Stomach smooth muscle (tissue), 2 donors: ENCODE measurements around the gene WDR91.

Experiments used
- H3K27ac ChIP-seq: one replicate; pipeline ENCODE4 v1.7.0; 2013; ENCODE audit warnings: mild to moderate bottlenecking, low read length, inconsistent platforms
- H3K27me3 ChIP-seq, 2 donors: one replicate each; pipeline ENCODE4 v1.7.0; 2013; ENCODE audit warnings: low read length in 2 of 2; ENCODE audit not compliant: insufficient read depth in 2 of 2, control insufficient read depth in 1 of 2
- H3K36me3 ChIP-seq, 2 donors: one replicate each; pipeline ENCODE4 v1.7.0; 2013; ENCODE audit warnings: low read length in 2 of 2; ENCODE audit not compliant: control insufficient read depth in 2 of 2, insufficient read depth in 2 of 2
- H3K4me1 ChIP-seq: one replicate; pipeline ENCODE4 v1.7.0; 2013; ENCODE audit warnings: low read length; ENCODE audit not compliant: control insufficient read depth, insufficient read depth
- H3K4me3 ChIP-seq, 2 donors: one replicate each; pipeline ENCODE4 v1.7.0; 2013; ENCODE audit warnings: low read length in 2 of 2
- H3K9ac ChIP-seq, 2 donors: one replicate each; pipeline ENCODE4 v1.7.0; 2013; ENCODE audit warnings: low read length in 2 of 2, mild to moderate bottlenecking in 1 of 2
- H3K9me3 ChIP-seq, 2 donors: one replicate each; pipeline ENCODE4 v1.7.0; 2013; ENCODE audit warnings: low read length in 2 of 2; ENCODE audit not compliant: control insufficient read depth in 2 of 2
- donor health status: healthy.
- donor health status: Pancreatic carcinoma.

WDR91 gene

DNA sequence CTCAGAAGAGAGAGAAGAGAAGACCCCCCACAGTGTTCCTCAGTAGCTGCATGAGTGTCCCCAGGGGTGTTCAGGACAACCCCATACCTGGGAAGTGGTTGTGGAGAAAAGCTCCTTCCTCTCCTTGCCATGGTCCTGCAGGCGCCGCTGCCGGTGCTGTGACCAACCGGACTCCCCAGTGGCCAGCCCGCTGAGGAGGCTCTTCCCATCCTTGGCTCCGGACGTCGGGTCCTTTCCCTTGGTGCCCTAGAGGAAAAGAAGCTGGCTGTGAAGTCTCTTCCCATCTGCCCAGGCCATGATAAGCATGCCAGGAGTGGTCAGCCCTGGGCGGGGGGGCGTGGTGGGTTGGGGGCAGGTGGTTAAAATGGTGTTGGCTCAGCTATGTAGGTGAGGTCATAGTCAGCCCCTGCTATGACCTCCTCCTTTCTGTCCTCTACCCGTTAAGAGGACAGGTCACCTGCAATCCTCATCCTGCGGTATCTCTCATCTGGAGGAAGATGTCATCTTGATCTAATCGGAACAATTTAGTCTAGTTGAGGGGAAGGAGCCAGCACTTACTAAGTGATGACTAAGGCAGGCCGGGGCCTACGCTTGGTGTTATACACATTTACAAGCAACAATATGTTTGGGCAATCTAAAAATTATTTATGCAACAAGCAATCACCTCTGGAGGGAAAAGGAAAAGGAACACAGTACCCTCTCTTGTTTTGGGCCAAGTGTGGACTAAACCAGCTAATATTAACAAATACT is 13.2 kb downstream of the WDR91 start:
- Histone ChIP-seq H3K9ac (no peak overlapping the region), H3K4me3 (no peak overlapping the region), H3K27me3 (no peaks in the 10 kb centered on the region), H3K9me3 (no peaks in the 10 kb centered on the region), H3K4me1 (peaks cover 9% of the 10 kb centered on the region), H3K27ac (no peak overlapping the region), H3K36me3 (peaks cover 30 to 55% of the 10 kb centered on the region in 2 donors)

DNA sequence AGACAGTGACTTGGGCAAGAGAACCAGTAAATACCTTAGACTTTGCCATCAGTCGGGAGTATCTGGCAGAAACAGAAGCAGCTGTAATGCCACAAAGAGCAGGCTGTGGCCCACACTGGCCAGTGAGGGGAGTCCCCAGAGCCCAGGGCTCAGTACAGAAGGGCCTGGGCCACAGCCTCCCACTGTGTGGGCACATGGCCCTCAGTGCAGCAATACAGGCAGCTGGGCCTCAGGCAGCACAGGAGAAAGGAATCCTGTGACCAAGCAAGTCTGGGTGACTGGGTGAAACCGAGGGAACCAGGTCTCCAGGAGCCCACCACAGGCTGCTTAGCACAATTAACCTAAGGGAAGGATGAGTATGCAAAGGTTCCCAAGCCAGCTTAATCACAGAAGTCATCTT is 14.0 kb downstream of the WDR91 start:
- no peaks in the 10 kb centered on the region for H3K9me3 ChIP-seq
- no peak overlapping the region for H3K27ac ChIP-seq
- peaks cover 9% of the 10 kb centered on the region for H3K4me1 ChIP-seq
- H3K27me3 ChIP-seq, result no peaks in the 10 kb centered on the region
- no peak overlapping the region for H3K9ac ChIP-seq
- H3K4me3 ChIP-seq, result no peak overlapping the region
- peaks cover 37 to 58% of the 10 kb centered on the region in 2 donors for H3K36me3 ChIP-seq

DNA sequence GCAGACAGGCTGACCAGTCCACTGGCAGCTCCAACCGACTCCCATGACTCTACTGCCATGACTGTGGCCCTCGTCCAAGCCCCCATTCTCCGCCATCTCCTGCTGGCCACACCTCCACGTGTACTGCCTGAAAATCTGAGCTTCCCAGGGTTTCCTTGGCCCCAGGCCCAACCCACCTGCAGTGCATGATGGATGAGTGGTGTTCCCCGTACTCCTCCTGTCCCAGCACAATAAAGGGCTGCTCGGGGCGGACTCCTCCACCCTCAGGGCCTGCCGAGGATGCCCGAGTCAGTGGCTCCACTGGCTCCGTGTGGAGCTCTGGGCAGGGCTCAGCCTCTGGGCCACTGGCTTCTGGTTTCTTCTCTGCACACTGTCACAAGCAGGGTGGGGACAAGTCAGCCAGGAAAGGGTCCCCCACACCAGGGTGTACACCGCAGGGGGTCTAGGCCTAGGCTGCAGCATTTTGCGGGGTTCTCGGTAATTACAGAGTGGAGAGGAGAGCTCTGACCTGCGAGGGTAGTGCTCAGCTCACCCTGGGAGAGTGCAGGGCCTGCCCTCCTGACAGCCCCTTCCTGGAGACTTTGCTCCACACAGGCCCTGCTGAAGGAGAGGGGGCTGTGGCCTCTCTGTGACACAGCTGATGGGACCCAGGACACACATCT is 15.2 kb downstream of the WDR91 start:
- Histone ChIP-seq H3K36me3 (peaks cover 35 to 51% of the 10 kb centered on the region in 2 donors), H3K27me3 (no peaks in the 10 kb centered on the region), H3K4me3 (no peak overlapping the region), H3K9ac (no peak overlapping the region), H3K4me1 (peaks cover 9% of the 10 kb centered on the region), H3K9me3 (no peaks in the 10 kb centered on the region), H3K27ac (no peak overlapping the region)

- peaks cover 9% of the 10 kb centered on the region for H3K4me1 ChIP-seq
- H3K9ac ChIP-seq, result no peak overlapping the region
- H3K36me3 ChIP-seq, result peaks cover 31 to 43% of the 10 kb centered on the region in 2 donors
- H3K27ac ChIP-seq, result no peak overlapping the region
- no peaks in the 10 kb centered on the region for H3K27me3 ChIP-seq
- H3K4me3 ChIP-seq, result no peak overlapping the region
- H3K9me3 ChIP-seq, result no peaks in the 10 kb centered on the region
Observed at GRCh38 chr7:135195156-135195555, 16.2 kb downstream of the WDR91 start.

GRCh38 chr7:135194494-135195095 is 16.7 kb downstream of the WDR91 start:
- no peaks in the 10 kb centered on the region for H3K27me3 ChIP-seq
- no peaks in the 10 kb centered on the region for H3K9me3 ChIP-seq
- H3K9ac ChIP-seq, result no peak overlapping the region
- no peak overlapping the region for H3K4me3 ChIP-seq
- peaks cover 31 to 44% of the 10 kb centered on the region in 2 donors for H3K36me3 ChIP-seq
- H3K4me1 ChIP-seq, result peaks cover 9% of the 10 kb centered on the region
- no peak overlapping the region for H3K27ac ChIP-seq

DNA sequence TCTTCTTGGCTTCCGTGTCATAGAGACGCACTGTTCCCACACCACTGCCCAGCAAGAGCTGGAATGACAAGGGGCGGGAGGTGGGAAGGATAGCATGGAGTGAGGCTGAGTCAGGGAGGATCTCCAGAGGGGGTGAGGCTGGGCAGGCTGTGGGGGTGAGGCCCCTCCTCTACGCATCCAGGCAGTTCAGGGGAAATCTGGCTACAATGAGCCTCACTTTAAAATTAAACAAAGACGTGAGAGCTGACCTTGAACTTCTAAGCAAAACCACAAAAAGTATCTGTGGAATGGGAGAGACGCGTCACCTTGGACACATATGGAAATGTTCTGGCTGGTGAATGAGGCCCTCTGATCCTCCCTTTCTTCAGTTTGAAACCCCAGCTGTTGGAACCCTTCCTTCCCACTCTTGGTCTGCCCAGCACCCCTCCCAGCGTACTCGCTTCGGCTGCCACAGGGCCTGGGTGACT is 17.7 kb downstream of the WDR91 start:
- H3K36me3 ChIP-seq, result peaks cover 32 to 48% of the 10 kb centered on the region in 2 donors
- peaks cover 9% of the 10 kb centered on the region for H3K4me1 ChIP-seq
- H3K9ac ChIP-seq, result no peak overlapping the region
- H3K4me3 ChIP-seq, result no peak overlapping the region
- no peaks in the 10 kb centered on the region for H3K9me3 ChIP-seq
- H3K27me3 ChIP-seq, result no peaks in the 10 kb centered on the region
- no peak overlapping the region for H3K27ac ChIP-seq

GRCh38 chr7:135192914-135193536 is 18.3 kb downstream of the WDR91 start:
- Histone ChIP-seq H3K9me3 (no peaks in the 10 kb centered on the region), H3K4me1 (peaks cover 9% of the 10 kb centered on the region), H3K27ac (no peak overlapping the region), H3K27me3 (no peaks in the 10 kb centered on the region), H3K36me3 (peaks cover 38 to 51% of the 10 kb centered on the region in 2 donors), H3K9ac (no peak overlapping the region), H3K4me3 (no peak overlapping the region)

- Histone ChIP-seq H3K9ac (no peak overlapping the region), H3K27ac (no peak overlapping the region), H3K27me3 (no peaks in the 10 kb centered on the region), H3K9me3 (no peaks in the 10 kb centered on the region), H3K4me3 (no peak overlapping the region), H3K4me1 (peaks cover 9% of the 10 kb centered on the region), H3K36me3 (peaks cover 45 to 49% of the 10 kb centered on the region in 2 donors)
Observed at GRCh38 chr7:135190703-135191102, 20.6 kb downstream of the WDR91 start.

GRCh38 chr7:135189961-135190360 is 21.4 kb downstream of the WDR91 start:
- Histone ChIP-seq H3K9me3 (no peaks in the 10 kb centered on the region), H3K9ac (no peak overlapping the region), H3K4me3 (no peak overlapping the region), H3K36me3 (peaks cover 46 to 53% of the 10 kb centered on the region in 2 donors), H3K27me3 (no peaks in the 10 kb centered on the region), H3K27ac (no peak overlapping the region), H3K4me1 (peaks cover 9% of the 10 kb centered on the region)

GRCh38 chr7:135189221-135189662 is 22.1 kb downstream of the WDR91 start:
- H3K27ac ChIP-seq, result no peak overlapping the region
- peaks cover 46 to 53% of the 10 kb centered on the region in 2 donors for H3K36me3 ChIP-seq
- H3K27me3 ChIP-seq, result no peaks in the 10 kb centered on the region
- no peak overlapping the region for H3K4me3 ChIP-seq
- peaks cover 6% of the 10 kb centered on the region for H3K4me1 ChIP-seq
- H3K9me3 ChIP-seq, result no peaks in the 10 kb centered on the region
- no peak overlapping the region for H3K9ac ChIP-seq
